HEK293 (cell line): ENCODE results near the gene CACNA1G.

Source experiments
- CTCF ChIA-PET: fragments of 350-600 bp; formaldehyde crosslinking; extraction: SDS; loops from one replicate; lab custom pipeline; 2021; ENCODE audit warnings: antibody characterized with exemption; lab: Yijun Ruan, JAX
- POLR2A ChIA-PET: fragments of 300-600 bp; formaldehyde crosslinking; extraction: SDS; loops from one replicate; lab custom pipeline; 2020; ENCODE audit warnings: antibody characterized with exemption, inconsistent platforms; lab: Yijun Ruan, JAX
- H3K27ac ChIP-seq: fragments of 200-500 bp; sonication (Bioruptor generic); 2 replicates; pipeline ENCODE4 v1.5.1; 2014; ENCODE audit warnings: low read depth, low read length, control low read depth, inconsistent platforms; ENCODE audit errors: extremely low read depth
- H3K36me3 ChIP-seq, 2 experiments: fragments of 200-500 bp in 1 of 2; sonication (Bioruptor generic) in 1 of 2; 1 replicate in 1 of 2; 2 replicates in 1 of 2; pipeline ENCODE4 v1.5.1; 2014 to 2017; ENCODE audit warnings: inconsistent platforms in 2 of 2, low read length in 2 of 2; ENCODE audit not compliant: control insufficient read depth in 2 of 2, insufficient read depth in 1 of 2
- H3K4me1 ChIP-seq: fragments of 200-500 bp; sonication (Bioruptor generic); 2 replicates; pipeline ENCODE4 v1.5.1; 2014; ENCODE audit warnings: mild to moderate bottlenecking, low read length, inconsistent platforms; ENCODE audit not compliant: control insufficient read depth, insufficient read depth
- H3K4me3 ChIP-seq: 2 replicates; pipeline ENCODE4 v1.5.1; 2011; ENCODE audit warnings: low read depth, mild to moderate bottlenecking, control low read depth, low read length, moderate library complexity
- H3K9me3 ChIP-seq: fragments of 200-500 bp; sonication (Bioruptor generic); 2 replicates; pipeline ENCODE4 v1.5.1; 2014; ENCODE audit warnings: low read depth, low read length, inconsistent platforms; ENCODE audit not compliant: control insufficient read depth, insufficient read depth
- EGR2 ChIP-seq: fragments of 450-650 bp; formaldehyde crosslinking; IDR thresholded peaks from 2 replicates; pipeline ENCODE4 v1.5.1; 2016; ENCODE audit warnings: low read depth, missing biosample characterization, missing genetic modification characterization
- FEZF1 ChIP-seq: fragments of 450-650 bp; formaldehyde crosslinking; IDR thresholded peaks from 2 replicates; pipeline ENCODE4 v1.5.1; 2016; ENCODE audit warnings: missing biosample characterization, missing genetic modification characterization
- RBAK ChIP-seq: fragments of 450-650 bp; formaldehyde crosslinking; IDR thresholded peaks from 2 replicates; pipeline ENCODE4 v1.5.1; 2016; ENCODE audit warnings: missing biosample characterization, missing genetic modification characterization
- SP2 ChIP-seq: fragments of 450-650 bp; formaldehyde crosslinking; IDR thresholded peaks from 2 replicates; pipeline ENCODE4 v1.5.1; 2016; ENCODE audit warnings: missing biosample characterization, missing genetic modification characterization
- ZBTB17 ChIP-seq: fragments of 450-650 bp; formaldehyde crosslinking; IDR thresholded peaks from 2 replicates; pipeline ENCODE4 v1.5.1; 2016; ENCODE audit warnings: missing biosample characterization, missing genetic modification characterization
- ZBTB48 ChIP-seq: fragments of 450-650 bp; formaldehyde crosslinking; IDR thresholded peaks from 2 replicates; pipeline ENCODE4 v1.5.1; 2016; ENCODE audit warnings: missing biosample characterization, missing genetic modification characterization
- ZFHX2 ChIP-seq: fragments of 450-650 bp; formaldehyde crosslinking; conservative IDR thresholded peaks from 2 replicates; pipeline ENCODE4 v1.5.1; 2016; ENCODE audit warnings: missing biosample characterization, missing genetic modification characterization
- ZFP69B ChIP-seq: fragments of 450-650 bp; formaldehyde crosslinking; IDR thresholded peaks from 2 replicates; pipeline ENCODE4 v1.5.1; 2016; ENCODE audit warnings: missing biosample characterization, missing genetic modification characterization
- ZIC2 ChIP-seq: fragments of 450-650 bp; formaldehyde crosslinking; IDR thresholded peaks from 2 replicates; pipeline ENCODE4 v1.5.1; 2016; ENCODE audit warnings: missing biosample characterization, missing genetic modification characterization
- ZNF223 ChIP-seq: fragments of 450-650 bp; formaldehyde crosslinking; IDR thresholded peaks from 2 replicates; pipeline ENCODE4 v1.5.1; 2016; ENCODE audit warnings: missing biosample characterization, missing genetic modification characterization
- ZNF23 ChIP-seq: fragments of 450-650 bp; formaldehyde crosslinking; IDR thresholded peaks from 2 replicates; pipeline ENCODE4 v1.5.1; 2016; ENCODE audit warnings: missing biosample characterization, missing genetic modification characterization, borderline replicate concordance
- ZNF341 ChIP-seq: fragments of 450-650 bp; formaldehyde crosslinking; IDR thresholded peaks from 2 replicates; pipeline ENCODE4; 2016; ENCODE audit warnings: low read depth, missing biosample characterization, missing genetic modification characterization
- ZNF423 ChIP-seq: fragments of 450-650 bp; formaldehyde crosslinking; IDR thresholded peaks from 2 replicates; pipeline ENCODE4 v1.5.1; 2016; ENCODE audit warnings: missing biosample characterization, missing genetic modification characterization
- ZNF473 ChIP-seq: fragments of 450-650 bp; formaldehyde crosslinking; IDR thresholded peaks from 2 replicates; pipeline ENCODE4 v1.5.1; 2017; ENCODE audit warnings: missing biosample characterization, missing genetic modification characterization
- ZNF510 ChIP-seq: fragments of 450-650 bp; formaldehyde crosslinking; IDR thresholded peaks from 2 replicates; pipeline ENCODE4 v1.5.1; 2018; ENCODE audit warnings: mild to moderate bottlenecking, missing genetic modification characterization, missing biosample characterization; ENCODE audit not compliant: insufficient replicate concordance
- ZNF549 ChIP-seq: fragments of 450-650 bp; IDR thresholded peaks from 2 replicates; pipeline ENCODE4 v1.5.1; 2018; ENCODE audit warnings: missing biosample characterization, missing genetic modification characterization, mild to moderate bottlenecking, inconsistent platforms, moderate library complexity
- ZNF701 ChIP-seq: fragments of 450-650 bp; formaldehyde crosslinking; IDR thresholded peaks from 2 replicates; pipeline ENCODE4 v1.5.1; 2016; ENCODE audit warnings: missing biosample characterization, missing genetic modification characterization
- ZXDB ChIP-seq: fragments of 450-650 bp; formaldehyde crosslinking; IDR thresholded peaks from 2 replicates; pipeline ENCODE4 v1.5.1; 2016; ENCODE audit warnings: missing biosample characterization, missing genetic modification characterization
- TF ChIP-seq, protein P1 (sequence below): fragments of 450-650 bp; formaldehyde crosslinking; IDR thresholded peaks from 2 replicates; pipeline ENCODE4 v1.5.1; 2017; ENCODE audit warnings: missing biosample characterization, missing genetic modification characterization
- TF ChIP-seq, protein P2 (sequence below): IDR thresholded peaks from 2 replicates; pipeline ENCODE4 v1.6.1; 2011; ENCODE audit warnings: mild to moderate bottlenecking, low read depth, low read length, borderline replicate concordance
- TF ChIP-seq, protein P3 (sequence below): fragments of 450-650 bp; formaldehyde crosslinking; IDR thresholded peaks from 2 replicates; pipeline ENCODE4 v1.5.1; 2016; ENCODE audit warnings: missing biosample characterization, missing genetic modification characterization
- TF ChIP-seq, protein P4 (sequence below): fragments of 450-650 bp; formaldehyde crosslinking; IDR thresholded peaks from 2 replicates; pipeline ENCODE4 v1.5.1; 2016; ENCODE audit warnings: missing biosample characterization, missing genetic modification characterization, borderline replicate concordance
- TF ChIP-seq, protein P5 (sequence below): fragments of 450-650 bp; formaldehyde crosslinking; IDR thresholded peaks from 2 replicates; pipeline ENCODE4 v1.5.1; 2017; ENCODE audit warnings: missing biosample characterization, missing genetic modification characterization

The CACNA1G gene

DNA sequence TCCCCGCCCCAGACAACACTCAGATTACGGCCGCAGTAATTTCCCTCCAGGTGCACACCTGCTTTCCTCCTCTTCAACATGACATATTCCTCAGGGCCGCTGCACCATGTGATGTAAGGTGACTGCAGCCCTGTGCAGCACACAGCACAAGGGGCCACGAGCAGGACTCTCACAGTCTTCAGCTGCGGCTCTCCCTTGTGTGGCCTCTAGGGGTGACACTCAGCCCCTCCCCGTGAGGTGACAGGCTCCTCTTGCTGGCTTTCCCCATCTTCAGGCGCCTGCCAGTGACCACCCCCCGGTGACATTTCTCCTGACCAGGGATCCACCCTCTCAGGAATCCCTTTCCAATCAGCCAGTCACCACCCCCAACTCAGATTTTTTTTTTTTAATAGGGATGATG, 42.8 kb downstream of the CACNA1G start (continued):
- TF ChIP-seq ZXDB (tag by site-specific recombination) (no peak), ZNF423 (no peak)

DNA sequence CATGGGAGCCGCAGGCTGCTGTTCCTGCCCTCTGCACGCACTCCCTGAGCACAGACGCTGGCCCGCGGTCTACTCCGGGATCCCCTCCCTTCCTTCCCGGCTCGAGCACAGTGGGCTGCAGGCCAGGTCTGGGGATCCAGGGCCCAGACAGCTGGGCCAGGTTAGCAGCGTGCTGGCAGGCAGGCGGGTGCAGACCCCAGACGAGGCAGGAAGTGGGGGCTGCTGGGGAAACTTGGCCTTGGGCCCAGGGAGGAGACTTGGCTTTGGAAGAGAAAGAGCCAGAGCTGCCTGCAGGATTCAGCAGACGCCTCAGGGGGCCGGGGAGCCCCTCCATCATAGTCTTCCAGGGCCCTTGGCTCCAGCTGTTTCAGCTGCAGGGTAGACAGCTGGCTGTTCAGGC, 44.0 kb downstream of the CACNA1G start:
- no peaks in the 10 kb centered on the region for H3K9me3 ChIP-seq
- no peaks in the 10 kb centered on the region for H3K4me1 ChIP-seq
- H3K27ac ChIP-seq = 0 out of 2 replicates have a peak overlapping the region, but pooled peaks have one; percentile 31
- TF ChIP-seq ZNF701 (tag by site-specific recombination) (no peak), SP2 (tag by site-specific recombination) (0 out of 2 replicates have a peak, but pooled peaks have one; percentile 4), RBAK (tag by site-specific recombination) (no peak), ZNF341 (tag by site-specific recombination) (peak; percentile 77), ZNF549 (tag by site-specific recombination) (no peak), ZIC2 (tag by site-specific recombination) (peak; percentile 86), ZNF223 (tag by site-specific recombination) (no peak), ZNF473 (tag by site-specific recombination) (no peak), ZNF510 (tag by site-specific recombination) (no peak), ZBTB17 (no peak)
- TF ChIP-seq, protein P1, sequence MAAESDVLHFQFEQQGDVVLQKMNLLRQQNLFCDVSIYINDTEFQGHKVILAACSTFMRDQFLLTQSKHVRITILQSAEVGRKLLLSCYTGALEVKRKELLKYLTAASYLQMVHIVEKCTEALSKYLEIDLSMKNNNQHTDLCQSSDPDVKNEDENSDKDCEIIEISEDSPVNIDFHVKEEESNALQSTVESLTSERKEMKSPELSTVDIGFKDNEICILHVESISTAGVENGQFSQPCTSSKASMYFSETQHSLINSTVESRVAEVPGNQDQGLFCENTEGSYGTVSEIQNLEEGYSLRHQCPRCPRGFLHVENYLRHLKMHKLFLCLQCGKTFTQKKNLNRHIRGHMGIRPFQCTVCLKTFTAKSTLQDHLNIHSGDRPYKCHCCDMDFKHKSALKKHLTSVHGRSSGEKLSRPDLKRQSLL (tag by site-specific recombination) = peak; percentile 49; the same call in 1 of the 2 replicates
- no peak overlapping the region for H3K4me3 ChIP-seq
- ChIA-PET CTCF (interaction anchor here (0.5 to 1.7 kb wide), 5 partner anchors 9 to 269 kb away, joined by 3 to 7 read pairs (median 4); no protein-coding TSS in a partner anchor), POLR2A (no interaction called here)
- no peaks in the 10 kb centered on the region for H3K36me3 ChIP-seq

DNA sequence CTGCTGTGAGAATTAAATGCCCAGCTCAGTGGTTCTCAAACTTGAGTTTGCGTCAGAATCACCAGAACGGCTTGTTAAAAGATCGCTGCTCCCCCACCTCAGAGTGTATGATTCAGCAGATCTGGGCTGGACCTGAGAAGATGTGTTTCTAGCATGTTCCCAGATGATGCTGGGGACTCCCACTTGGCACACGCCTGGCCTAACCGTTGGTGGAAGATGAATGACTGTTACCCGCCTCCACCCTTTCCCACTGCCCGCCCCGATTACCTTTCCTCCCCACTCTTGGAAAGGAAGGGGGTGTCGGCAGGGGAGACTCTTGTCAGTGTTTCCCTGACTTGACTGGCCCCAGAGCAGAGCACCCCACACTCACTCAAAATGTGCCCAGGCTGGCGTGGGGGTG, 44.9 kb downstream of the CACNA1G start:
- CTCF ChIA-PET = interaction anchor here (0.7 to 1.7 kb wide), 5 partner anchors 8 to 90 kb away, joined by 3 to 7 read pairs (median 4); partner anchors contain the start of gene ABCC3
- H3K4me1 ChIP-seq = no peaks in the 10 kb centered on the region
- no peak overlapping the region for H3K4me3 ChIP-seq
- H3K9me3 ChIP-seq = no peaks in the 10 kb centered on the region
- TF ChIP-seq, protein P2, sequence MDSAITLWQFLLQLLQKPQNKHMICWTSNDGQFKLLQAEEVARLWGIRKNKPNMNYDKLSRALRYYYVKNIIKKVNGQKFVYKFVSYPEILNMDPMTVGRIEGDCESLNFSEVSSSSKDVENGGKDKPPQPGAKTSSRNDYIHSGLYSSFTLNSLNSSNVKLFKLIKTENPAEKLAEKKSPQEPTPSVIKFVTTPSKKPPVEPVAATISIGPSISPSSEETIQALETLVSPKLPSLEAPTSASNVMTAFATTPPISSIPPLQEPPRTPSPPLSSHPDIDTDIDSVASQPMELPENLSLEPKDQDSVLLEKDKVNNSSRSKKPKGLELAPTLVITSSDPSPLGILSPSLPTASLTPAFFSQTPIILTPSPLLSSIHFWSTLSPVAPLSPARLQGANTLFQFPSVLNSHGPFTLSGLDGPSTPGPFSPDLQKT = no peak
- TF ChIP-seq ZNF23 (tag by site-specific recombination) (no peak), ZNF549 (tag by site-specific recombination) (no peak), FEZF1 (tag by site-specific recombination) (no peak), EGR2 (tag by site-specific recombination) (peak; percentile 73), ZXDB (tag by site-specific recombination) (no peak), ZFP69B (tag by site-specific recombination) (no peak), ZFHX2 (tag by site-specific recombination) (peak; percentile 72), ZBTB48 (tag by site-specific recombination) (no peak)
- TF ChIP-seq, protein P3, sequence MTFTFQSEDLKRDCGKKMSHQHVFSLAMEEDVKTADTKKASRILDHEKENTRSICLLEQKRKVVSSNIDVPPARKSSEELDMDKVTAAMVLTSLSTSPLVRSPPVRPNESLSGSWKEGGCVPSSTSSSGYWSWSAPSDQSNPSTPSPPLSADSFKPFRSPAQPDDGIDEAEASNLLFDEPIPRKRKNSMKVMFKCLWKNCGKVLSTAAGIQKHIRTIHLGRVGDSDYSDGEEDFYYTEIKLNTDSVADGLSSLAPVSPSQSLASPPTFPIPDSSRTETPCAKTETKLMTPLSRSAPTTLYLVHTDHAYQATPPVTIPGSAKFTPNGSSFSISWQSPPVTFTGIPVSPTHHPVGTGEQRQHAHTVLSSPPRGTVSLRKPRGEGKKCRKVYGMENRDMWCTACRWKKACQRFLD = no peak
- TF ChIP-seq, protein P4, sequence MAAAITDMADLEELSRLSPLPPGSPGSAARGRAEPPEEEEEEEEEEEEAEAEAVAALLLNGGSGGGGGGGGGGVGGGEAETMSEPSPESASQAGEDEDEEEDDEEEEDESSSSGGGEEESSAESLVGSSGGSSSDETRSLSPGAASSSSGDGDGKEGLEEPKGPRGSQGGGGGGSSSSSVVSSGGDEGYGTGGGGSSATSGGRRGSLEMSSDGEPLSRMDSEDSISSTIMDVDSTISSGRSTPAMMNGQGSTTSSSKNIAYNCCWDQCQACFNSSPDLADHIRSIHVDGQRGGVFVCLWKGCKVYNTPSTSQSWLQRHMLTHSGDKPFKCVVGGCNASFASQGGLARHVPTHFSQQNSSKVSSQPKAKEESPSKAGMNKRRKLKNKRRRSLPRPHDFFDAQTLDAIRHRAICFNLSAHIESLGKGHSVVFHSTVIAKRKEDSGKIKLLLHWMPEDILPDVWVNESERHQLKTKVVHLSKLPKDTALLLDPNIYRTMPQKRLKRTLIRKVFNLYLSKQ (tag by site-specific recombination) = no peak
- TF ChIP-seq, protein P5, sequence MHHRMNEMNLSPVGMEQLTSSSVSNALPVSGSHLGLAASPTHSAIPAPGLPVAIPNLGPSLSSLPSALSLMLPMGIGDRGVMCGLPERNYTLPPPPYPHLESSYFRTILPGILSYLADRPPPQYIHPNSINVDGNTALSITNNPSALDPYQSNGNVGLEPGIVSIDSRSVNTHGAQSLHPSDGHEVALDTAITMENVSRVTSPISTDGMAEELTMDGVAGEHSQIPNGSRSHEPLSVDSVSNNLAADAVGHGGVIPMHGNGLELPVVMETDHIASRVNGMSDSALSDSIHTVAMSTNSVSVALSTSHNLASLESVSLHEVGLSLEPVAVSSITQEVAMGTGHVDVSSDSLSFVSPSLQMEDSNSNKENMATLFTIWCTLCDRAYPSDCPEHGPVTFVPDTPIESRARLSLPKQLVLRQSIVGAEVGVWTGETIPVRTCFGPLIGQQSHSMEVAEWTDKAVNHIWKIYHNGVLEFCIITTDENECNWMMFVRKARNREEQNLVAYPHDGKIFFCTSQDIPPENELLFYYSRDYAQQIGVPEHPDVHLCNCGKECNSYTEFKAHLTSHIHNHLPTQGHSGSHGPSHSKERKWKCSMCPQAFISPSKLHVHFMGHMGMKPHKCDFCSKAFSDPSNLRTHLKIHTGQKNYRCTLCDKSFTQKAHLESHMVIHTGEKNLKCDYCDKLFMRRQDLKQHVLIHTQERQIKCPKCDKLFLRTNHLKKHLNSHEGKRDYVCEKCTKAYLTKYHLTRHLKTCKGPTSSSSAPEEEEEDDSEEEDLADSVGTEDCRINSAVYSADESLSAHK (tag by site-specific recombination) = no peak
- no peaks in the 10 kb centered on the region for H3K36me3 ChIP-seq
- POLR2A ChIA-PET = no interaction called here
- H3K27ac ChIP-seq = no peak overlapping the region
